ENCODE data around the gene LRMDA. TPM values are rescaled to one million over a fixed set of nuclear protein-coding genes. Genes with fewer than 3 reads are reported as not detected.

LRMDA gene
- total RNA-seq, 2 experiments from 2014 or later = not detected

- POLR2A ChIA-PET = no interaction called here
- Histone ChIP-seq H3K4me1 (ENCODE audit: insufficient read depth, low read length, poor library complexity, severe bottlenecking) (no peaks in the 10 kb centered on the region), H3K4me2 (ENCODE audit: low read length) (no peak overlapping the region), H3K27ac (ENCODE audit: low read depth, low read length, poor library complexity, severe bottlenecking) (no peak overlapping the region), H3K9me2 (ENCODE audit: insufficient read depth, low read length) (no peaks in the 10 kb centered on the region), H4K20me1 (ENCODE audit: insufficient read depth, low read length) (no peaks in the 10 kb centered on the region), H3K79me2 (ENCODE audit: insufficient read depth, low read depth, low read length) (no peaks in the 10 kb centered on the region), H3K9me3 (ENCODE audit: low read length) (no peaks in the 10 kb centered on the region), H2AFZ (ENCODE audit: low read length) (no peak overlapping the region), H3K36me3 (ENCODE audit: insufficient read depth, low read length) (no peaks in the 10 kb centered on the region), H3K4me3 (ENCODE audit: low read depth, low read length, poor library complexity, severe bottlenecking) (no peak overlapping the region)
- DNase-seq (ENCODE audit: low spot score) = no peak
- no peak for TF ChIP-seq EZH2phosphoT487 (IDR thresholded peaks at IDR 0.05; ENCODE audit: borderline replicate concordance, low read depth, low read length)
- TF ChIP-seq CTCF (conservative IDR thresholded peaks at IDR 0.05; ENCODE audit: low read length) = no peak
- BruUV-seq (replicated peaks) = no TSS peak
- intact Hi-C loops (cut with micrococcal nuclease; ENCODE audit: unreplicated experiment) = no loop called here
- CTCF ChIA-PET (ENCODE audit: unreplicated experiment) = no interaction called here
Measured at GRCh38 chr10:75592151-75592787, 160.8 kb downstream of the LRMDA start.

GRCh38 chr10:75592791-75593643, 161.6 kb downstream of the LRMDA start:
- H2AFZ ChIP-seq (ENCODE audit: low read length) = no peak overlapping the region
- POLR2A ChIA-PET = no interaction called here
- H3K27ac ChIP-seq (ENCODE audit: low read depth, low read length, poor library complexity, severe bottlenecking) = no peak overlapping the region
- H3K79me2 ChIP-seq (ENCODE audit: insufficient read depth, low read depth, low read length) = no peaks in the 10 kb centered on the region
- no peaks in the 10 kb centered on the region for H3K9me2 ChIP-seq (ENCODE audit: insufficient read depth, low read length)
- DNase-seq (ENCODE audit: low spot score) = no peak
- TF ChIP-seq CTCF (conservative IDR thresholded peaks at IDR 0.05; ENCODE audit: low read length) (no peak), EZH2phosphoT487 (IDR thresholded peaks at IDR 0.05; ENCODE audit: borderline replicate concordance, low read depth, low read length) (no peak)
- no peaks in the 10 kb centered on the region for H3K36me3 ChIP-seq (ENCODE audit: insufficient read depth, low read length)
- CTCF ChIA-PET (ENCODE audit: unreplicated experiment) = no interaction called here
- no peaks in the 10 kb centered on the region for H3K4me1 ChIP-seq (ENCODE audit: insufficient read depth, low read length, poor library complexity, severe bottlenecking)
- H3K9me3 ChIP-seq (ENCODE audit: low read length) = no peaks in the 10 kb centered on the region
- no peaks in the 10 kb centered on the region for H4K20me1 ChIP-seq (ENCODE audit: insufficient read depth, low read length)
- no TSS peak for BruUV-seq (replicated peaks)
- H3K4me2 ChIP-seq (ENCODE audit: low read length) = no peak overlapping the region
- intact Hi-C loops (cut with micrococcal nuclease; ENCODE audit: unreplicated experiment) = no loop called here
- no peak overlapping the region for H3K4me3 ChIP-seq (ENCODE audit: low read depth, low read length, poor library complexity, severe bottlenecking)

Measured in OCI-LY7 (cell line).